Ureter (tissue), 1 donor: ENCODE results near the gene SIRT3. TPM values are rescaled to one million over a fixed set of nuclear protein-coding genes. Genes with fewer than 3 reads are reported as not detected.
"Not testable (repeated sequence)": the region's sequence is repeated elsewhere in the genome, so short reads cannot be mapped to it uniquely, and the experiment has no call there.

Source experiments
- DNase-seq: peaks from one replicate; pipeline ENCODE4 v3.0.0-alpha.2; 2020; ENCODE audit warnings: low spot score
- total RNA-seq: library from RNA; stranded (reverse); gene quantifications from one replicate; pipeline ENCODE4 v1.2.4, GENCODE V29; 2023
- donor health status: DM: yes; HTN: yes; CAD: no.

Gene SIRT3
- total RNA-seq, 1 donor from 2014 or later: 13.9 TPM

DNA sequence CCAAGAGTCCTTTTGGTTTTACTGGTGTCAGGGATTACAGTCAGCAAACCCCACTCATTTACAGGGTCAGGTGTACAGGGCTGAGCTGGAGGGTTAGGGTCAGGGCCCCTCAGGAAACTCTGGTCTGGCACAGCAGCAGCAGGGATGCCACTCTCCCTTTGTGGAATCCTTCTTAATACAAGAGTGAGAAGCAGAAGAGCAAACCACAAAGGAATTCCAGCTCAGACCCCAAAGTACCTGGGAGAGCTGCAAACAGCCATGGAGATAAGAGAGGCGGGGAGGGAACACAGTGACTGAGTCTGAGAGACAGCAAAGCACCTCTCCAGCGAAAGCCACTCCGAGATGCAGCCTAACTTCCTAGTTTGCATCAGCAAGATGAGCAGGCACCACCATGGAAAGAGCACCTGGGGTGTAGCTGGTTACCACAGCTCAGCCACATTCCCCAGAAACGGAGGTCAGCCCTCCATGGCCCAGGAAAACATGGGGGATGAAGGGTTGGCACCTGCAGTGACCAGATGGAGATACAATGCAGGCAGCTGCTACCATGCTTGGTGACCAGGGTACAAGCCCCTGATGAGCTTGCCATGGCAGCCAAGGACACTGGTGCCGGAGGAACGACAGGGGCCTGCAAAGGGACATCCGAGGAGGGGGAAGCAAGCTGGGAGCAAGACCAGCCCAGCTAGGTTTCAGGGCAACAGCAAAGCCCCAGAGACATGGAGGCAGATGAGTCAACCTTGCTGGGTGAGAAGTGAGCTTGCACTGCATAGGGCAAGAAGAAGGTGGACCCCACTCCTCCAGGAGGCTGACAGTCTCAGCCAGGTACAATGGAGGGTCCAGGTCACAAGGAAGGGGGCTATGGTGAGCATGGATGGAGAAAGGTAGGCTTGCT is 32.8 kb downstream of the SIRT3 start:
- DNase-seq: no peak

DNA sequence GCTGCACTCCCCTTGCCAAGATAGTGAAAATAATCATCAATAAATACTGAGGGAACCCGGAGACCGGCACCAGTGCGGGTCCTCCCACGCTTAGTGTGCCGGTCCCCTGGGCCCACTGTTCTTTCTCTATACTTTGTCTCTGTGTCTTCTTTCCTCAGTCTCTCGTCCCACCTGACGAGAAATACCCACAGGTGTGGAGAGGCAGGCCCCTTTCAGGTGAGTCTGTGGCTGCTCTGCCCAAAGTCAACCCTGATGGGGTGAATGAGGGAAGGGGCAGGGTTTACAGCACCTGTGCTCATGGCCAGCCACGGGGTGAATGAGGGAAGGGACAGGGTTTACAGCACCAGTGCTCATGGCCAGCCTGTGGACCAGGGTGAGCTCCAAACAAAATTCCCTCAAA is 33.7 kb downstream of the SIRT3 start:
- no peak for DNase-seq

DNA sequence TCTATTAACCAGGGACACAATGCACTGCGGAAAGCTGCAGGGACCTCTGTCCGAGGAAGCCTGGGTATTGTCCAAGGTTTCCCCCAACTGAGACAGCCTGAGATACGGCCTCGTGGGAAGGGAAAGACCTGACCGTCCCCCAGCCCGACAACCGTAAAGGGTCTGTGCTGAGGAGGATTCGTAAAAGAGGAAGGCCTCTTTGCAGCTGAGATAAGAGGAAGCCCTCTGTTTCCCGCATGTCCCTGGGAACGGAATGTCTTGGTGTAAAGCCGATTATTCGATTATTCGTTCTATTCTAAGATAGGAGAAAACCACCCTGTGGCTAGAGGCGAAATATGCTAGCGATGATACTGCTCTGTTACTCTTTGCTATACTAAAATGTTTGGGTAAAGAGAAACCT is 34.2 kb downstream of the SIRT3 start:
- DNase-seq: no peak

- no peak for DNase-seq
Measured at GRCh38 chr11:200224-201003, 35.7 kb downstream of the SIRT3 start.

- peak; percentile 40 for DNase-seq
Measured at GRCh38 chr11:199782-200181, 36.4 kb downstream of the SIRT3 start.

DNA sequence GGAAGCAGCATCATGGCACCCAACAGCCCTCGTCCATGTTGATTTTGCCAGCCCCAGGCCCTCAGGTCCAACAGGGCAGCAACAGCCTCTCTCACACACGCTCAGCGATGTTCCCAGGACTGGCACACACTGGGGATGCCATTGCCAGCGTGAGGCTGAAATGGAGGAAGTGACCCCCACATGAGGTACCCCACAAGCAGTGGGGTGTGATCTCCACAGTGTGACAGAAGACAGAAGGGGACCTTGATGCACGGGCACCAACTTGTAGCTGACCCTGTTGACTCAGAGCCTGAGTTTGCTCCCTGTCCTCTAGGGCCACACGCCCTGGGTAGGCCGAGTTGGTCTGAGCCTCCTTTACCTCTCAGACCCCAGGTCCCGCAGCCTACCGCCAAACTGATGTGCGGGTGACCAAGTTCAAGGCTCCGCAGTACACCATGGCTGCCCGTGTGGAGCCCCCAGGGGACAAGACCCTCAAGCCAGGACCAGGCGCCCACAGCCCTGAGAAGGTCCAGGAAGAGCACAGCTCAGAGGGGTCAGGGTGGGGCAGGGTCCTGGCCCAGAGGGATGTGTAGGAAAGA is 37.0 kb downstream of the SIRT3 start:
- peak; percentile 40 for DNase-seq

DNA sequence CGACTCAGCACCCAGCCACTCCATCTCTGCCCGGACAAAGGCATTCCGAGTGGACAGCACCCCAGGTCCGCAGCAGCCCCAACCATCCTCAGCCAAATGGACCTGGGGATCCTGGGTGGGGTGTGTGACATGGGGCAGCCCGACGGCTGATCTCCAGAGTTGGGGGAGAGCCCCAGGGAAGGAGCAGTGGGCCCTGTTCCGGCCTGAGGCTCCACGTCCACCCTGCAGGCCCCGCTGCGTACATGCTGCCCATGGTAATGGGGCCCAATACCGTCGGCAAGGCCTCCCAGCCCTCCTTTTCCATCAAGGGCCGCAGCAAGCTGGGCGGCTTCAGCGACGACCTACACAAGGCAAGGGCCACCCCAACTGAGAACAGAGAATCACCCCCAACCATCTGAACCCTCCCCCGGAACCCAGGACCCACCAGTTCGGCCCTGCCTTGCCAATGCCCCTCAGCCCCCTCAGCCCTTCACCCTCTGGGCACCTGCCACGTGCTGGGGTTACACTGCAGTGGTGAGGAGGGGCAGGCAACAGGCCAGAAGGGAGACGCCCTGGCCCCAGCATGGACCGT is 37.8 kb downstream of the SIRT3 start:
- peak; percentile 42 for DNase-seq

- peak; percentile 41 for DNase-seq
Measured at GRCh38 chr11:197741-198235, 38.4 kb downstream of the SIRT3 start.

DNA sequence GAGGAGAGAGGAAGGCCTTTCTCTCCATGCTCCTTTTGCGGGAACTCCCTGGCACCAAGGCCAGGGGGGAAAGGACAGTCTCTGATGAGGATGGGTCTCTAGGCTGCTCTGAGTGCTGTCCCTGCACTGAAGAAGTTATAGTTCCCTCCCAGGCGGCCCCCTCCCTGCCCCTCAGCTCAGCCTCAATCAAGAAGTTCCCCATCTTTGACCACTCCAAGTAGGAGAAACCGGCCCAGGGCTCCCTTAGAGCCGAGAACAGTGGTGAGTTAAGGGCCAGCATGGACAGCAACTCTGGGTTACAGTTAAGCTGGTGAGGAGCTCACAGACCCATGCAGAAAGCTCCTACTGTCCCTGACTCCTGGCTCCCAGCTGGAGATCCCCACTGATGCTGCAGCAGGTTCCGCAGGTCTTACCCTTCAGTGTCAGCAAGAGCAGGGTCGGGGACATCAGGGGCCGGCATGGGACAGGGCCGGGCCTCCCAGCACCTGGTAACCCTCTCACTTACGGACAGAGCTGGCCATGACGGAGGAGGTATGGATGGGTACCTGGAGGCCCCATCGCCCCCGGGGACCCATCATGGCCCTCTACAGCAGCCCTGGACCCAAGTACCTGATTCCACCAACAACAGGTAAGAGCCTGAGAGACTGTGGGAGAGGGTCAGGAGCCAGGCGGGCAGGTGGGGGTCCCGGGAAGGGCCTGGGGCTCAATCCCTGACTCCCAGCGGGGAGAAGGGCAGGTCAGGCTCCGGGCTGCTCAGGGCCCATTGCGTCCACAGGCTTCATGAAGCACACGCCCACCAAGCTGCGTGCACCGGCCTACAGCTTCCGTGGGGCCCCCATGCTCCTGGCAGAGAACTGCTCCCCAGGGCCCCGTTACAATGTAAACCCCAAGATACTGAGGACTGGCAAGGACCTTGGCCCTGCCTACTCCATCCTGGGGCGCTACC is 39.1 kb downstream of the SIRT3 start:
- DNase-seq: peak; percentile 41

DNA sequence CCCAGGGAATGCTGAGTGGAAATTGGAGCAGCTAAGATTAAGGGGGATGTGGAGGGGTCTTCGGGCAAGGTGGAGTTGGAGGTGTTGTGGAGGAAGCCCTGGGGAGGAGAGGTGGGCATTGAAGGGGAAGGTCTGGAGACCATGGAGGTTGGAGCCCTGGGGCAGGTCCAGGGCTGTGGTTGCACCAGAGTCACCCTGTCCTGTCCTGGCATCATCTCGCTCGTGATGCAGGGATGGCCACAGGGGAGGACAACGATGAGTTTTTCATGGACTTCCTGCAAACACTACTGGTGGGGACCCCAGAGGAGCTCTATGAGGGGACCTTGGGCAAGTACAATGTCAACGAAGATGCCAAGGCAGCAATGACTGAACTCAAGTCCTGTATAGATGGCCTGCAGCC is 42.7 kb downstream of the SIRT3 start:
- DNase-seq: peak; percentile 34

DNA sequence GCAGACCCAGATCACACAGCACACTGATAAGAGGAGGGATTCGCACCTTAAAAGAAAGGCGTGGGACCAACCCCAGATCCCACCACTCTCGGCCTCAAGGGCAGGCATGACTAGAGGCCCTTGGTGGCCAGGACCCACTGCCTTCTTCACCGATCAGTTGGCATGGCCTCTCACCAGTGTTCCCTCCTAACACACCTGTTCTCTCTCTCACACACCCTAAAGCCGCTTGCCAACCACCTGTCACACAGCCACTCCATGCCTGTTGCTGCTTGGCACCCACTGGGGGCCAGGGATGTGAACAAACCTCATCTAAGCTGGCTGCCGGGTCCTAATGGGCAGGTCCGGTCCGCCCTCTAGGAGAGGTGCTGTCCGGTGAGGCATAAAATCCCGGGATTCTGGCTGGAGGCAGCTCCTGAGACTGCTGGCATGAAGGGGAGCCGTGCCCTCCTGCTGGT is 43.4 kb downstream of the SIRT3 start, which contains the start of gene SCGB1C1:
Gene SCGB1C1 (plus strand): TSS at position 405 of the 455 bp plus-strand sequence. CDS start 22 bp downstream, at position 427.
- DNase-seq: peak; percentile 27

DNA sequence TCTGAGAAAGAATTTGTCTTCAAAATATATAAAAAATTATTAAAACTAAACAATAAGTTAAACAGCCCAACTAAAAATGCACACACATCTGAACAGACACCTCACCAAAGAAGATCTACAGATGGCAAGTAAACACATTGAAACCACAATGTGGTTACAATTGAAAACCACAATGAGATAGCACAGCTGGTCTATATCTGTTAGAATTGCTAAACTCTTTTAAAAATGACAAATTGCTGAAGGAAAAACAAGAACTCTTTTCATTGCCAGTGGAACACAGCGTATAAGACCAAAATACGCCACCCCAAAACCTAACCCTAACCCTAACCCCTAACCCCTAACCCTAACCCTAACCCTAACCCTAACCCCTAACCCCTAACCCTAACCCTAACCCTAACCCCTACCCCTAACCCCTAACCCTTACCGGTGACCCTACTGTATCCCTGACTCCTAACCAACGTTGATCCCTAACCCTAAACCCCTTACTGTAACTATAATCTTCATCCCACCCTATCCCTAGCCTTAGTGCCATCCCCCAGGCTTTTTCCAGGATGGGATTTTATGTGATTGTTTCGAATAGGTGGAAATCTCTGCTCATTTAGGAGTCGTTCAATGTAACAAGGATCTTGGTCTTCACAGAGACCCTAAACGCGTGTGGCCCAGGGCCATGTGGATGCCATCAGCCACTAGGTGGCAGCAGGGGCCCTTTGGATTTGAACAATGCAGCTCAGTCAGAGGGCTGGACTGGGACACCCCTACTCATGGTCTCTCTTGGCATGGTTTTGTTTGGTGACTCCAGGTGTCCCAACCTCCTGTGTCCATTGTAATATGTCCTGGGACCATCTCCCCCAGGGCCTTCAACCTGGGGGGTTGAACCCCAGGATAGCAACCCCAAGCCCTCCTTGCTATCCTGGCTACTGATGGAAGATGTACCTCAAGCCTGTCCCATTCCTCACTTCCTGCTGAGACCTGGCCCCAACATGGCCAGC is 44.4 kb downstream of the SIRT3 start:
- DNase-seq: peak; percentile 64

- peak; percentile 35 for DNase-seq
Measured at GRCh38 chr11:190546-190945, 45.6 kb downstream of the SIRT3 start.

GRCh38 chr11:189843-190311 is 46.3 kb downstream of the SIRT3 start:
- DNase-seq: not testable (repeated sequence)

- not testable (repeated sequence) for DNase-seq
Measured at GRCh38 chr11:189200-189783, 46.9 kb downstream of the SIRT3 start.

DNA sequence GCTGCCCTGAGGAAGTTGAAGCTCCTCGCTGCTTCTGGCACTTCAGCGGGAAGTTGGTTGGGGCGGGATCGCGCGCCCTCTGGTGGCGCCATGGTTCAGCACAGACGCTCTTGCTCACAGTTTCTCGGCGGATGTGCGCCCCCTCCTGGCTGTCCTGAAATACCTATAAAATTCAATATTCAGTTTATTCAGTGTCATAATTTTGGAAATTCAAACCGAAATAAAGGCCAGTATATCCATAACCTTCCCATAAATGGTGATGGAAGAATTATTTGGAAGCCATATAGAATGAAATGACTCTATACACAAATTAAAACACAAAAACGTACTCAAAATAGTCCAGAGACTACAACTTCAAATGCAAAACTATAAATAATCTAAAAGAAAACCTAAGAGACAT is 55.9 kb downstream of the SIRT3 start:
- not testable (repeated sequence) for DNase-seq
